ENCODE results near the gene DAAM2.

The DAAM2 gene

DNA sequence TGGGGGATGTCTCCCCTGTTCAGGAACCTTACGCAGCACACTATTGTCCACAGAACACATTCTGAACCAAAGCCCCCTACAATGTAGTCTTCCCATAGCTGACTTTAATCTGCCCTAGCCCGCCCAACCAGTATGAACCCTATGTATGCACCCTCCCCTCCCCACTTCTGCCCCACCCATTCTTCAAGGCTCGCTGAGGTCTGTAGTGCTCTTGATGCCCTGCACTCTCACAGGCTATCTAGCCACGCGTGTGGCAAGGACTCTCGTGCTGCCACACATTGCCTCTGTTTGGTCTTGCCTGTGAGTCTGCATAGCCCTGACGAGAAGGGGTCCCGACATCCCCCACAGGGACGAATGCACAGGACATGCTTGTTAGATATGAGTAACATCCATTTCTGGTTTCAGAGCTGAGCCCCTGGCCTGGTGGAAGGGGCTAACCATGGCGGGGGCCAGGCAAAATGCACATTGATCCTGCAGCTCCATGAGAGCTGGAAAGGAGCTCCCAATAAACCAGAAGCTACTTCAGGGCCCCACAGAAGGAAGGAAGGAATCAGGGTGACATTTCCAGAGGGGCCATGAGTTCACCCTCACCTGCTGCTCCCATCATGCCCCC lies 119.4 kb downstream of the DAAM2 start:
- no peak for FAIRE-seq

DNA sequence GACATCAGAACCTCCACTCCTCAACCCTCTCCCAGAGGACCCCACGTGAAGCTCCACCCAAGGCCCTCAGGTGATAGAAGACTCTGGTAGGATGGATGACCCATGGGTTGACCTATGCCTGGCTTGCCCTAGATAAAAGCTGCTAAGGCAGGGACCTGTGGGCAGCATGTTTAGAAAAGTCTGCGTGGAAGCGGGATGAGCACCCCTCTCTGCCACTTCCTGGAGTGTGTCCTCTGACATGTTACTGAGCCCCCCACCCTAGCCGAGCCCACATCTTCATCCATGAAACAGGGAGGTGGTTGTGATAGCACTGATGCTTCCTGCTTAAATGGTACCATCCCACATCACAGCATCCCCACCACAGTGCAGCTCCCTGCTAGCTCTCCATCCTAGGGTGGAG lies 120.3 kb downstream of the DAAM2 start:
- no peak for FAIRE-seq

DNA sequence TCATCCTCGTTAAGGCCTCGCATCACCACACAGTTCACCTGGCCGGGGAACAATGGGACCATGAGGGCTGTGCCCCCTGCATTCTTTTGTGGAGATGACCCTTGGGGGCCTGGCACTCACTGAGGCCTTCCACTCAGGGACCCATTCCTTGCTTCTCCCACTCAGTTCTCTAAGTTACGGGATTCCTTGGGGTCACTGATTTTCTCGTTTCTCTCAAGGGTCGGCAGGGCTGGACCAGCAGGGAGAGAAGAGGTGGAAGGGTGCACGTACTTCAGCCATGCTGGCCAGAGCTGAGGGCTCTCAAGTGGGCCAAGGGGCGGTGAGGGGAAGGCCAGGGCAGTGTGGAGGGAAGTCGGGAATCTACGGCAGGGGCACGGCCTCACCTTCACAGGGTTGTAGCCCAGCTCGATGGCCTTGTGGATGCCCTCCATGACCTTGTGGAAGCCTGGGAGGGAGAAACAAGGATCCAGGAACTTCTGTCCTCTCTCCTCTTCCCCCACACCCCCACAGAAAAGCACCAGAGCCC lies 121.3 kb downstream of the DAAM2 start:
- FAIRE-seq, result no peak

DNA sequence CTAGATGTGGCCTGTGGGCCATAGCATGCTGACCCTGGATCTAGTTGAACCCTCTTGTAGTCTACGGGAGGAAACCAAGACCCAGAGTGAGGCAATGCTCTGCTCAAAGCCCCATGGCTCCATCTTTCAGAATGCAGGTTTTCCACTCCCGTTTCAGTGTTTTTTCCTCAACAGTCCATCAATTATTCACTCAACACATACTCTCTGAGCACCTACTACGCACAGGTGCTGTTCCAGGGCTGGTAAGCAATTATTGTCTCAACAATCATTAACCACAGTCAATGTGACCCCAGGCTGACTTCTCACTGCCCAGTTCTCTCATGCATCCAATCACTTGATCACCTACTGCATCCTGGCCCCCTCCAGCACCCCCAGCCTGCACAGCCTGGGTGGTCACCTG lies 122.1 kb downstream of the DAAM2 start:
- no peak for FAIRE-seq

GRCh38 chr6:39915866-39916265 lies 123.7 kb downstream of the DAAM2 start:
- no peak for FAIRE-seq

GRCh38 chr6:39917329-39917728 lies 125.2 kb downstream of the DAAM2 start:
- FAIRE-seq, result no peak

DNA sequence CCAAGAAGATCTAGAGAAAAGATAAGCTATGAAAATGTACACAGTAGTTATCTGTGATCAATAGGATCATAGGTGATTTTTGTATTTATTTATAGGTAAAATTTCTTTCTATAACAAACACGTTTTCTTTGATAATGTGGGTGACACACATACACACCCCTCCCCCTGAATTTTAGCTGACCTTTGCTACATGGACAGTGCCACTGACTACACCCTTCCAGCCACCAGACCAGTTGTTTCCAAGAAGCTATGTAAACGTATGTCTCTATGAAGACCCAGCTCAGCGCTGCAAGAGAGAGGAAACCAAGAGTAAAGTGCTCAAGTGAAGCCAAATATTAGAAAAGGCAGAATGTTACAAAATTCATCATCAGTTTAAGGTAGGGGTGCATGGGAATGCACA lies 125.8 kb downstream of the DAAM2 start:
- no peak for FAIRE-seq

- no peak for FAIRE-seq
These were observed 126.7 kb downstream of the DAAM2 start for GRCh38 chr6:39918831-39919230.

GRCh38 chr6:39920157-39920556 lies 128.0 kb downstream of the DAAM2 start:
- FAIRE-seq, result peak; percentile 43

- no peak for FAIRE-seq
These were observed 130.6 kb downstream of the DAAM2 start for GRCh38 chr6:39922821-39923220.

DNA sequence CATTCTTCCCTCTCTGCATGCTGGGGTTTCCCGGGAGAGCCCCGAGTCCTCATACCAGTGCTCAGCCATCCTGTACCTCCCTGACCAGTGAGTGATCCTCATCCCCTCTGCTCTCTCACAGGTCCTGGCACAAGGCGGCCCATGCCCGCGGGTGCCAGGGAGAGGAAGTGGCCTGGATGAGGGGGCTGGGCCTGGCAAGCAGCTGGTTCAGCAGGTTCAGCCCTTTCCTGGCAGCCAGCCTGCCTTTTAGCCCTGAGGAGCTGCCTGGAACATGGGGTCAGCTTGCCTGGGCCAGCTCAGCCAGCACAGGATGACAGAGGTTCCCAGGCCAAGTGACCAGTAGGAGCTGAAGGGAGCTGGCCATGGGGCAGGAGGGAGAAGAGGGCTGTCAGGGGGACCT lies 131.2 kb downstream of the DAAM2 start:
- no peak for FAIRE-seq

DNA sequence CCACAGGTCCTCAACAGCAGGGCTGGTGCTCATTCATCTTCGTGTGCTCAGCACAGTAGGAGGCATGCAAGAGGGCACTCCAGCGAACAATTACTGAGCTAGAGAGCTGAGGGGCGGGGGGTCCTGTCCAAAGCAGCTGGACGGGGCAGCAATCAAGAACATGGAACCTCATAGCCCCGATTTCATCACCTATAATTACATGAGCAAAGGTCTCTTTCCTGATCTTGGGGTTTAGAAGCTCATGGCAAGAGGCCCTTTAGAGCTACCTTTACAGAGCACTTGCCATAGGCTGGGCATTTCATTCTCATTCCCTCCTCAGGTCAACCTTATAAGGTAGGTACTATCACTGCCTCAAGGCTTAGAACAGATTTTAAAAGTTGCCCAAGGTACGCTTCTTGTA lies 131.7 kb downstream of the DAAM2 start:
- FAIRE-seq, result no peak

GRCh38 chr6:39924283-39924682 lies 132.1 kb downstream of the DAAM2 start:
- no peak for FAIRE-seq

GRCh38 chr6:39925191-39925930 lies 133.2 kb downstream of the DAAM2 start:
- no peak for FAIRE-seq

GRCh38 chr6:39925931-39926290 lies 133.7 kb downstream of the DAAM2 start:
- no peak for FAIRE-seq

- FAIRE-seq, result no peak
These were observed 134.5 kb downstream of the DAAM2 start for GRCh38 chr6:39926668-39927067.

DNA sequence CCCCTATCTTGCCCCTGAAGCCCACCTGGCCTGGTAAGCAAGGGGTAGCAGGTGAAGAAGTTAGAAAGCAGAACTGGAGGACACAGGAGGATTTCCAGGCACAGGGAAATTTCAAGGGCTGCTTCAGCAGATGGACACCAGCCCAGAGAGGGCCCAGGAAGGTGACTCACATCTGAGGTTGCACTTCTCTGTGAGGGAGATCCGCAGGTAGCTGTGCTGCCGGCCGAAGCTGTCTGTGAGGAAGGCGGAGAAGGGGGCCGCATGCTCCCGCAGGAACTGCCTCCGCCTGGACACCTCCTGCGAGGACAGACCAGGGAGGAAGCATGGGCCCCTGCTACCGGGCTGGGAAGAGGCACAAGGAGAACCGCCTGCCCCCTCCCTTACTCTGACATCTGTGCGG lies 135.0 kb downstream of the DAAM2 start:
- no peak for FAIRE-seq

GRCh38 chr6:39929039-39929732 lies 137.0 kb downstream of the DAAM2 start:
- FAIRE-seq, result no peak

DNA sequence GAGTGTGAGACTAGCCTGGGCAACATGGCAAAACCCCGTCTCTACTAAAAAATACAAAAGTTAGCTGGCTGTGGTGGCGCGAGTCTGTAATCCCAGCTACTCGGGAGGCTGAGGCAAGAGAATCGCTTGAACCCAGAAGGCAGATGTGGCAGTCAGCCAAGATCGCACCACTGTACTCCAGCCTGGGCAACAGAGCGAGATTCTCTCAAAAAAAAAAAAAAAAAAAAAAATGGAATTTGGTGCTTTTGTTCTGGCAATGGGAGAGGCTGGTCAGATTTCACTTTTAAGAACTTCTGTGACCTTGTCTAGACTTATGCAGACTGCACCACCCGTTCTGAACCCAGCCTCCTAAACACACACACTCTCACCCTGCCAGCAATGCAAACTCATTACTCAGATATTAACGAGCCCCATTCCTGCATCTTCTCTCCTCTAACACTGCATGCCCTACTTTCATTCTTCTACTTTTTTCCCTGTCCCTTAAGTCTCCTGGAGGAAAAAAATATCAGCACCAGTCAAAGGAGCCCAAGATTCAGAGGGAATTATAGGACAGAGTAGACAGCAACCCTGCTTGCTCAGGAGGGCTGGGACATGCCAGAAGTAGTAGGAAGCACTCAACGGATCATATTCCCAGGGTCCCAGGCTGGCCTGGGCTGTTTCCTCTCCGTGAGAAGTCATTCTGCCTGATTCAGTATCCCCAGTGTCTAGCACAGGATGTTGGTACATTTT lies 137.7 kb downstream of the DAAM2 start:
- FAIRE-seq, result no peak

DNA sequence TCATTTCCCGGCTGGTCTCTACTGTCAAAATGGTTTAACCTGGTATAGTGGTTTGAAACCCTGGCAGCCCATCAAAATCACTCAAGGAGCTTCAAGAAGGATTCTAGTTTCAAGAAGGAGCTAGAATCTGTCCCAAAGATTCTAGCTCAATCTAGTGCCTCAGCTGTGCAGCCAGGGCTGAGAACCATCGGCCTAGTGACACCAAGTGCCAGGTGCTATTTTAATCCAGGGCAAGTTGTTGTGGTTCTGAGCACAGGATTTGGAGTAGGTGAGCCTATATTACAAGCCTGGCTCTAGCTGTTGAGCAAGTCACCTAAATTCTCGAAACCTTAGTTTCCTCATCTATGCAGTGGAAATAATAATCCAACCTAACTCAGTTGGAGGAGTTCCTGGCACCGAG lies 138.4 kb downstream of the DAAM2 start:
- no peak for FAIRE-seq

DNA sequence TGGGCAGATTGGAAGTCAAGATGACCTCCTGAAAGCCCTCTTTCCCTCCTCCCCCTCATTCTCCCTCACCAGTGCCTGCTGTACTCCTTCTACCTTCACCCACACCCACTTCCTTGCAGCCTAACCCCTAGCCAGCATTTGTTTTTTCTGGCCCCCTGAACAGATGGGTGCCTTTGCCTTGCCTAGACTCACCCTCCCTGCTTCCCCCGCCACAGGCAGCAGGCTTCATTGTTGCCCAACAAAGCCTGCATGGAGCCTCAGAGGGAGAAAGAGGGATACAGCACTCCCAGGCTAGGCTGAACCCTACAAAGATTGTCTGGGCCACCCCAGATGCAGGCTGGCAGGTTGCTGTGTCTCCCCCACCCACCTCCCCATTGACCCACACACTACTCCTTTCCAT lies 139.4 kb downstream of the DAAM2 start:
- no peak for FAIRE-seq

DNA sequence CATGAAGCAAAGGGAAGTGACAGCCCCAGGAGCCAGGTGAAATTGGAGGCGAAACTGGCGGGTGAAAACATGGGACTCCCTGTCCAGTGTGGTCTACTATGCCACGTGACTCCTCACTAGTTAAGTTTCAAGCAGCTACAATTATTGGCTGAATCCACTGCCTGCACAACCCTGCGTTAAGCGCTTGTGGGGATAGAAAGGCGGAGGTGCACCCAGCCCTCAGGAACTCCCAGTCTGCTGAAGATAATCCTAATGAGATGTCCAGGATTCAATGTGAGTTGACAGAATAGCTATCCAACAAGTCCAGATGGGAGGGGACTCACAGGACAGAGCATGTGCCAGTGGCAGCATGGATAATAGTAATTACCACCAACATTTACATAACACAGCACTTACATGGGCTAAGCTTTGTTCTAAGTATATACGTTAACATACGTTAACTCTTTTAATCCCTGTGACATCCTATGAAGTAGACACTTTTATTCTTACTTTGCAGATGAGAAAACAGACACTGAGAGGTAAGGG lies 140.3 kb downstream of the DAAM2 start:
- no peak for FAIRE-seq

- no peak for FAIRE-seq
These were observed 141.5 kb downstream of the DAAM2 start for GRCh38 chr6:39933669-39934130.

Measured in colon (tissue), 2 donors.